ENCODE data around the gene MYO3B. TPM values are rescaled to one million over a fixed set of nuclear protein-coding genes. Genes with fewer than 3 reads are reported as not detected.

The MYO3B gene
- total RNA-seq, 1 experiment from 2014 or later = not detected

DNA sequence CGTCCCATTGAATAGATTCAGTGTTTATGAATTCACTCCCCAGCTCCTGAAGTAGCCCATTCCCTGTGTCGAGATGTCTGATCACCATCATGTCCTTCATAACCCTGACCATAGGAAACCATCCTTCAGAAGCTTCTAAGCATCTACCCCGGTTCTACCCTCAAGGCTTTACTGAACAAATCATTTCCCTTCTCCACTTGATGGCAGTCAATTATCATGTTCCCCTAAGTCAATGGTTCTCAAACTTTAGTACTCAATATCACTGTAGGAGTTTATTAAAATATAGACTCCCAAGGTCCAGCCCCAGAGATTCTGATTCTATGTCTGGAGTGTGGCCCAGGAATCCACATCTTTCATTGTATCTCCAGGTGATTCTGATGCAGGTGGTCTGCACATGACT lies 308.8 kb downstream of the MYO3B start:
- CTCF ChIA-PET = interaction anchor here (0.6 to 1.6 kb wide), 7 partner anchors 11 to 329 kb away, joined by 3 to 8 read pairs (median 3); no protein-coding TSS in a partner anchor
- intact Hi-C loops (cut with micrococcal nuclease) = loop anchor here (1.0 kb wide), 2 partner anchors 49 to 326 kb away; no protein-coding TSS in a partner anchor
- POLR2A ChIA-PET = no interaction called here

DNA sequence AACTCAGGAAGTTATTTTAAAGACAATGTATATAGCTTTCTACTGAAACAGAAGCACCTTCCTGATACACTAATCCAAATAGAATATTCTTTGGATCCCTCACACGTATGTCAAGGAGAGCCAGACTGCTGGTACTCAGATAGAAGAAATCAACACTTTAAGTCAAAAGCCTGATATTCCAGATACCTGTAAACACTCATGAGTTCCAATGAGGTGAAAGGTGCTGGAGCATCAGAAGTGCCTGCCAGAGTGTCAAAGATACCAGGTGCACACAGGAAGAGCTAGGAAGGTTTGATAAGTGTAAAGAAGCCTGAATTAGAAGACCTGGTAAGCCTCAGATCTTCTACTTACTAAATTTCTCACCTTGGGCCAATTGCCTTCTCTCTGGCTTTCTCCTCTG lies 310.9 kb downstream of the MYO3B start:
- Mint-ChIP-seq H3K27me3 (ENCODE audit: insufficient read depth, unreplicated experiment) (no peaks in the 10 kb centered on the region), H3K4me3 (ENCODE audit: unreplicated experiment) (no peak overlapping the region), H3K4me1 (ENCODE audit: insufficient read depth, unreplicated experiment) (no peaks in the 10 kb centered on the region), H3K9me3 (ENCODE audit: unreplicated experiment) (no peaks in the 10 kb centered on the region), H3K27ac (ENCODE audit: low read depth, unreplicated experiment) (no peak overlapping the region), H3K36me3 (ENCODE audit: insufficient read depth, unreplicated experiment) (no peaks in the 10 kb centered on the region)
- CTCF ChIA-PET = interaction anchor here (0.9 kb wide), 1 partner anchor 327 kb away, joined by 3 read pairs; no protein-coding TSS in a partner anchor
- TF ChIP-seq, protein P1, sequence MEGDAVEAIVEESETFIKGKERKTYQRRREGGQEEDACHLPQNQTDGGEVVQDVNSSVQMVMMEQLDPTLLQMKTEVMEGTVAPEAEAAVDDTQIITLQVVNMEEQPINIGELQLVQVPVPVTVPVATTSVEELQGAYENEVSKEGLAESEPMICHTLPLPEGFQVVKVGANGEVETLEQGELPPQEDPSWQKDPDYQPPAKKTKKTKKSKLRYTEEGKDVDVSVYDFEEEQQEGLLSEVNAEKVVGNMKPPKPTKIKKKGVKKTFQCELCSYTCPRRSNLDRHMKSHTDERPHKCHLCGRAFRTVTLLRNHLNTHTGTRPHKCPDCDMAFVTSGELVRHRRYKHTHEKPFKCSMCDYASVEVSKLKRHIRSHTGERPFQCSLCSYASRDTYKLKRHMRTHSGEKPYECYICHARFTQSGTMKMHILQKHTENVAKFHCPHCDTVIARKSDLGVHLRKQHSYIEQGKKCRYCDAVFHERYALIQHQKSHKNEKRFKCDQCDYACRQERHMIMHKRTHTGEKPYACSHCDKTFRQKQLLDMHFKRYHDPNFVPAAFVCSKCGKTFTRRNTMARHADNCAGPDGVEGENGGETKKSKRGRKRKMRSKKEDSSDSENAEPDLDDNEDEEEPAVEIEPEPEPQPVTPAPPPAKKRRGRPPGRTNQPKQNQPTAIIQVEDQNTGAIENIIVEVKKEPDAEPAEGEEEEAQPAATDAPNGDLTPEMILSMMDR (IDR thresholded peaks at IDR 0.05; ENCODE audit: unreplicated experiment) = no peak
- POLR2A ChIA-PET = no interaction called here
- no TSS peak for BruUV-seq (replicated peaks)
- intact Hi-C loops (cut with micrococcal nuclease) = no loop called here
- no peak for DNase-seq (ENCODE audit: unreplicated experiment)

More for the DNA sequence above, 308.8 kb downstream of the MYO3B start:
- no TSS peak for BruUV-seq (replicated peaks)
- DNase-seq (ENCODE audit: unreplicated experiment) = peak; percentile 11
- H3K4me3 Mint-ChIP-seq (ENCODE audit: unreplicated experiment) = no peak overlapping the region
- no peaks in the 10 kb centered on the region for H3K9me3 Mint-ChIP-seq (ENCODE audit: unreplicated experiment)
- TF ChIP-seq, protein P1 (IDR thresholded peaks at IDR 0.05; ENCODE audit: unreplicated experiment) = no peak
- no peaks in the 10 kb centered on the region for H3K36me3 Mint-ChIP-seq (ENCODE audit: insufficient read depth, unreplicated experiment)
- H3K27me3 Mint-ChIP-seq (ENCODE audit: insufficient read depth, unreplicated experiment) = no peaks in the 10 kb centered on the region
- no peaks in the 10 kb centered on the region for H3K4me1 Mint-ChIP-seq (ENCODE audit: insufficient read depth, unreplicated experiment)
- no peak overlapping the region for H3K27ac Mint-ChIP-seq (ENCODE audit: low read depth, unreplicated experiment)

DNA sequence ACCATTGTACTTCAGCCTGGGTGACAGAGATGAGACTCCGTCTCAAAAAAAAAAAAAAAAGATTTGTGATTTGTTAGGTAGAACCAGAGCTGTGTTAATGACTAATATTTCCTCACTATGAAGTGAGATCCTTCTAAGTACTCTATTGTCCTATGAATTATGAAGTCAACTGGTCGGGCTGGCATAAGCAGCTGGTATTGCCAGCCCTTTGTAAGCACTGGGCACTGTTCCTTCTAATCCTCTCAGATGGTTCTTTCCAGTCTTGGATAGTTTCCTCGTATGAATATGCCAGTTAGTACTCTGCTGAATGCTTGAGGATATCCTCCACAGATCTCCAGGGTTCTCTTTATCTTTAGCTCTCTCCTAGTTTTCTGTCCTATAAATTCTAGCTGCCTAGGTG lies 314.1 kb downstream of the MYO3B start:
- no TSS peak for BruUV-seq (replicated peaks)
- Mint-ChIP-seq H3K27me3 (ENCODE audit: insufficient read depth, unreplicated experiment) (no peaks in the 10 kb centered on the region), H3K9me3 (ENCODE audit: unreplicated experiment) (no peaks in the 10 kb centered on the region), H3K36me3 (ENCODE audit: insufficient read depth, unreplicated experiment) (no peaks in the 10 kb centered on the region), H3K27ac (ENCODE audit: low read depth, unreplicated experiment) (no peak overlapping the region), H3K4me3 (ENCODE audit: unreplicated experiment) (no peak overlapping the region), H3K4me1 (ENCODE audit: insufficient read depth, unreplicated experiment) (no peaks in the 10 kb centered on the region)
- POLR2A ChIA-PET = no interaction called here
- intact Hi-C loops (cut with micrococcal nuclease) = no loop called here
- DNase-seq (ENCODE audit: unreplicated experiment) = no peak
- TF ChIP-seq, protein P1 (IDR thresholded peaks at IDR 0.05; ENCODE audit: unreplicated experiment) = no peak
- CTCF ChIA-PET = interaction anchor here (0.6 to 1.4 kb wide), 4 partner anchors 13 to 321 kb away, joined by 3 to 10 read pairs (median 6); no protein-coding TSS in a partner anchor

DNA sequence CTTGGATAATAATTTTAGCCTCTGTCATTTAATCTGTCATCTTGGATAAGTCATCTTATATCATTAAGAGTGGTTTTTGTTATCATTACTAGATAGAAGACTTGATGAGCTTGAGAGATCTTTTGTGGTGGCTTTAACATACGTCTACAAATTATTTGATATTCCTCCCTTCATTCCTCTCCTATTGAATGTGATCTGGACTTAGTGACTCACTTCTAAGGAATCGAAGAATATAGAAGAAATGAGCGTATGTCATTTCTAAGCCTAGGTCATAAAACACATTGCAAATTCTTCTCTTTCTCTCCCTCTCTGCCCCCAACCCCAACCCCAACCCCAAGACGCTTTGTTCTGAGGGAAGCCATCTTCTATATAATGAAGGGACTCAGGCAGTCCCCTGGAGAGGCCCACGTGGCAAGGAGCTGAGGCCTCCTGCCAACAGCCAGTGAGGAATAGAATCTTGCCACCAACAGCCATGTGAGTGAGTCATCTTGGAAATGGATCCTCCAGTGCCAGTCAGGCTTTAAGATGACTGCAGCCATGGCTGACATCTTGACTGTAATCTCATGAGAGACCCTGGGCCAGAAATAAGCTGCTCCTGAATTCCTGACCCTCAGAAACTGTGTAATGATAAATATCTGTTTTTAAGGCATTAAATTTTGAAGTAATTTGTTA lies 315.6 kb downstream of the MYO3B start:
- Mint-ChIP-seq H3K36me3 (ENCODE audit: insufficient read depth, unreplicated experiment) (no peaks in the 10 kb centered on the region), H3K9me3 (ENCODE audit: unreplicated experiment) (no peaks in the 10 kb centered on the region), H3K27me3 (ENCODE audit: insufficient read depth, unreplicated experiment) (no peaks in the 10 kb centered on the region), H3K27ac (ENCODE audit: low read depth, unreplicated experiment) (no peak overlapping the region), H3K4me3 (ENCODE audit: unreplicated experiment) (no peak overlapping the region), H3K4me1 (ENCODE audit: insufficient read depth, unreplicated experiment) (no peaks in the 10 kb centered on the region)
- no TSS peak for BruUV-seq (replicated peaks)
- peak; percentile 41 for DNase-seq (ENCODE audit: unreplicated experiment)
- CTCF ChIA-PET = interaction anchor here (0.6 to 1.4 kb wide), 3 partner anchors 21 to 319 kb away, joined by 3 to 4 read pairs (median 3); no protein-coding TSS in a partner anchor
- POLR2A ChIA-PET = no interaction called here
- intact Hi-C loops (cut with micrococcal nuclease) = no loop called here
- TF ChIP-seq, protein P1 (IDR thresholded peaks at IDR 0.05; ENCODE audit: unreplicated experiment) = no peak
